HepG2 (cell line): ENCODE data around the gene TANC1. TPM values are rescaled to one million over a fixed set of nuclear protein-coding genes. Genes with fewer than 3 reads are reported as not detected.

Experiments used
- CENPX ChIP-seq: sonication (generic); formaldehyde crosslinking; IDR thresholded peaks from 2 replicates; pipeline ENCODE4 v1.9.0; 2021; ENCODE audit warnings: mild to moderate bottlenecking, missing genetic modification reagents, moderate library complexity
- CHD2 ChIP-seq: IDR thresholded peaks from 2 replicates; pipeline ENCODE4 v1.6.1; 2011; ENCODE audit warnings: low read depth, low read length, improper control_type of control experiment
- DRAP1 ChIP-seq: IDR thresholded peaks from 2 replicates; pipeline ENCODE4 v1.6.1; 2016; ENCODE audit warnings: missing genetic modification reagents, missing compliant biosample characterization
- HOXA3 ChIP-seq: sonication (generic); formaldehyde crosslinking; IDR thresholded peaks from 2 replicates; pipeline ENCODE4 v1.5.0; 2020; ENCODE audit warnings: missing genetic modification reagents
- JARID2 ChIP-seq: sonication (generic); formaldehyde crosslinking; IDR thresholded peaks from 2 replicates; pipeline ENCODE4 v1.8.1; 2023; ENCODE audit warnings: missing genetic modification reagents, inconsistent platforms; ENCODE audit not compliant: insufficient replicate concordance
- JUND ChIP-seq: sonication (generic); formaldehyde crosslinking; IDR thresholded peaks from 2 replicates; pipeline ENCODE4 v1.8.0; 2022; ENCODE audit warnings: mild to moderate bottlenecking, missing genetic modification reagents
- KMT2A ChIP-seq: sonication (generic); formaldehyde crosslinking; IDR thresholded peaks from 2 replicates; pipeline ENCODE4 v1.4.0; 2020; ENCODE audit warnings: missing genetic modification reagents
- MAFG ChIP-seq: sonication (generic); formaldehyde crosslinking; IDR thresholded peaks from 2 replicates; pipeline ENCODE4 v1.5.1; 2020; ENCODE audit warnings: mild to moderate bottlenecking, missing genetic modification reagents
- MED8 ChIP-seq: sonication (generic); formaldehyde crosslinking; IDR thresholded peaks from 2 replicates; pipeline ENCODE4 v1.8.1; 2023; ENCODE audit warnings: mild to moderate bottlenecking, missing genetic modification reagents; ENCODE audit not compliant: insufficient replicate concordance
- MIER2 ChIP-seq: IDR thresholded peaks from 2 replicates; pipeline ENCODE4 v1.6.1; 2016; ENCODE audit warnings: missing biosample characterization, missing genetic modification reagents
- NONO ChIP-seq, 2 experiments: fragments of 450-650 bp in 1 of 2; sonication (generic) in 1 of 2; formaldehyde crosslinking in 1 of 2; IDR thresholded peaks in 1 of 2; conservative IDR thresholded peaks in 1 of 2; 2 replicates each; pipeline versions ENCODE4 v1.6.1 to v1.8.0; 2017 to 2022; ENCODE audit warnings: mild to moderate bottlenecking in 1 of 2, missing genetic modification reagents in 1 of 2, moderate library complexity in 1 of 2
- PCBP2 ChIP-seq: fragments of 200-400 bp; formaldehyde crosslinking; optimal IDR thresholded peaks from 2 replicates; pipeline ENCODE3; 2018; ENCODE audit warnings: low read length, low read depth; ENCODE audit not compliant: poor library complexity, severe bottlenecking
- PPARG ChIP-seq: conservative IDR thresholded peaks from 2 replicates; pipeline ENCODE4 v1.6.1; 2016; ENCODE audit warnings: missing biosample characterization, missing genetic modification reagents
- TGIF2 ChIP-seq: IDR thresholded peaks from 2 replicates; pipeline ENCODE4 v1.6.1; 2016; ENCODE audit warnings: control low read depth, missing compliant biosample characterization
- ZFYVE20 ChIP-seq: sonication (generic); formaldehyde crosslinking; IDR thresholded peaks from 2 replicates; pipeline ENCODE4 v1.8.0; 2023; ENCODE audit warnings: low read depth, mild to moderate bottlenecking, moderate library complexity, missing genetic modification reagents, borderline replicate concordance
- ZIK1 ChIP-seq: sonication (generic); formaldehyde crosslinking; IDR thresholded peaks from 2 replicates; pipeline ENCODE4 v1.5.0; 2020; ENCODE audit warnings: mild to moderate bottlenecking, low read depth, missing genetic modification reagents, borderline replicate concordance
- ZNF274 ChIP-seq: sonication (generic); formaldehyde crosslinking; IDR thresholded peaks from 2 replicates; pipeline ENCODE4 v1.5.1; 2020; ENCODE audit warnings: mild to moderate bottlenecking, missing genetic modification reagents
- ZNF3 ChIP-seq: IDR thresholded peaks from 2 replicates; pipeline ENCODE4 v1.7.0; 2017; ENCODE audit warnings: inconsistent platforms
- ZNF430 ChIP-seq: sonication (generic); formaldehyde crosslinking; IDR thresholded peaks from 2 replicates; pipeline ENCODE4 v1.9.0; 2021; ENCODE audit warnings: mild to moderate bottlenecking, missing genetic modification reagents
- ZNF431 ChIP-seq: sonication (generic); formaldehyde crosslinking; IDR thresholded peaks from 2 replicates; pipeline ENCODE4 v1.9.0; 2022; ENCODE audit warnings: missing genetic modification reagents, low read depth, mild to moderate bottlenecking, borderline replicate concordance
- ZNF766 ChIP-seq: sonication (generic); formaldehyde crosslinking; IDR thresholded peaks from 2 replicates; pipeline ENCODE4 v1.5.0; 2020; ENCODE audit warnings: missing genetic modification reagents, borderline replicate concordance
- polyA plus RNA-seq, 8 experiments: library from polyadenylated mRNA; depleted of rRNA in 3 of 8; stranded (reverse) in 7 of 8; unstranded in 1 of 8; fragments of >200 nt; fragmentation: Illumina TruSeq in 4 of 8; extraction: Trizol in 4 of 8; gene quantifications; 2 replicates each; pipeline versions ENCODE4 v1.2.1 to v1.2.3, GENCODE V29; 2011 to 2016; ENCODE audit warnings: low read depth in 4 of 8, missing spikeins in 1 of 8, mixed read lengths in 1 of 8; ENCODE audit not compliant: insufficient read depth in 1 of 8
- total RNA-seq, 5 experiments: library from RNA; depleted of rRNA; stranded (reverse); fragments of >200 nt; fragmentation: Illumina TruSeq; extraction: Trizol; gene quantifications; 2 replicates each; pipeline ENCODE4 v1.2.3, GENCODE V29; 2016; ENCODE audit warnings: low read depth in 1 of 5
- TF ChIP-seq, protein P1 (sequence below): sonication (generic); formaldehyde crosslinking; IDR thresholded peaks from 2 replicates; pipeline ENCODE4 v1.5.0; 2020; ENCODE audit warnings: mild to moderate bottlenecking, missing genetic modification reagents, borderline replicate concordance

The TANC1 gene
- total and polyA plus RNA-seq, 2 of the 13 experiments (the other 11 are each of a cell fraction or from before 2014, with no cell fraction given), result 2.3 to 5.6 TPM

DNA sequence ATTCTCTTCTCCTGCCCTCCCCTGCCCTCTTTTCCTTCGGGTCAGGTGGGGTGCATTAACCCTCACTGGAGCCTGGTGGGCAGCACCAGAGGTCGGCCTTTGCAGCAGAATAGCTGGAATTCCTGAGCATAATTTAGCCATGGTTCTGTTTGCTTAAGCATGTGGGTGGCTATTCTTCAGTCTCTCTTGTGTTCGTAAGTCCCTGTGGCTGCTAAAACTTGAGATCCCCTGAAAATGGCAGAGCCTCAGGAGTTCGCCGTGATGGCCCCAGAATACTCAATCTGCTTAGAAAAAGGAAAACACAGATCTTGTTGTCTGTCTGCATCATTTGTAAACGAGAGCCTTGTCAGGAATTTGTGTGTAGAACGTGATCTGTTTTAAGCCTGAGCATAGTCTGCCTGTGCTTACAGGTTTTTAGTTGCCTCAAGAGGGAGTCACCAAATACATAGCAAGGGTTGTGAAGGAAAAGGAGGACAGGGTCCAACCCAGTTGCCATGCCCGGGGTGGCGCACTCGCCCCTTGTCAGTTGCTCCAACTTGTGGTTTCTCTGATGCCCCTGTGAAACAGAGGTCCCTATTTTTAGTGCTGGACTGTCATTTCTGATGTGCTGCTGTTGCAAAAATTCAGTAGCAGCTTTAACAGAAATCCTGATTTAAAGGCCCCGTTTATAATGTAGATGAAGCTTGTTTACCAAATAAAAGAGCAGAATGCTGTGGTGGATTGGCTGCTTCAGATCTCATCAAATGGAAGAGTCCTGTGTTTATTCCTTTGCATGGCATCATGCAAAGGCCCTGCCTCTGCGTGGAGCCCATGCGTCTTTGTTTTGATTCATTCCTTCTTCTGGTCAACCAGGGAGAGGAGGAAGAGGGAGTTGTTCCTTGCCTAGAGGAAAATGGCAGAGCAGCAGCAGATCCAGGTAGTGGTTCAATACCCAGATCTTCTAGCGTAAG lies 243.3 kb downstream of the TANC1 start (continued):
- TF ChIP-seq HOXA3 (CRISPR knock-in tag) (peak; percentile 39), DRAP1 (CRISPR knock-in tag) (no peak), ZFYVE20 (CRISPR knock-in tag) (no peak), ZNF430 (CRISPR knock-in tag) (no peak), JUND (CRISPR knock-in tag) (no peak), MED8 (CRISPR knock-in tag) (peak; percentile 28), MIER2 (0 out of 2 replicates have a peak, but pooled peaks have one; percentile 9), PPARG (CRISPR knock-in tag) (no peak), CHD2 (no peak), ZNF766 (0 out of 2 replicates have a peak, but pooled peaks have one; percentile 14), ZNF274 (CRISPR knock-in tag) (no peak), ZNF3 (no peak), ZIK1 (CRISPR knock-in tag) (no peak), CENPX (CRISPR knock-in tag) (no peak), MAFG (CRISPR knock-in tag) (no peak), ZNF431 (no peak), JARID2 (CRISPR knock-in tag) (no peak), PCBP2 (no peak), NONO (IDR thresholded peaks at IDR 0.05) (no peak), NONO (CRISPR knock-in tag; conservative IDR thresholded peaks at IDR 0.05) (no peak), TGIF2 (CRISPR knock-in tag) (no peak), KMT2A (CRISPR knock-in tag) (peak; percentile 36; the same call in 1 of the 2 replicates)
- TF ChIP-seq, protein P1, sequence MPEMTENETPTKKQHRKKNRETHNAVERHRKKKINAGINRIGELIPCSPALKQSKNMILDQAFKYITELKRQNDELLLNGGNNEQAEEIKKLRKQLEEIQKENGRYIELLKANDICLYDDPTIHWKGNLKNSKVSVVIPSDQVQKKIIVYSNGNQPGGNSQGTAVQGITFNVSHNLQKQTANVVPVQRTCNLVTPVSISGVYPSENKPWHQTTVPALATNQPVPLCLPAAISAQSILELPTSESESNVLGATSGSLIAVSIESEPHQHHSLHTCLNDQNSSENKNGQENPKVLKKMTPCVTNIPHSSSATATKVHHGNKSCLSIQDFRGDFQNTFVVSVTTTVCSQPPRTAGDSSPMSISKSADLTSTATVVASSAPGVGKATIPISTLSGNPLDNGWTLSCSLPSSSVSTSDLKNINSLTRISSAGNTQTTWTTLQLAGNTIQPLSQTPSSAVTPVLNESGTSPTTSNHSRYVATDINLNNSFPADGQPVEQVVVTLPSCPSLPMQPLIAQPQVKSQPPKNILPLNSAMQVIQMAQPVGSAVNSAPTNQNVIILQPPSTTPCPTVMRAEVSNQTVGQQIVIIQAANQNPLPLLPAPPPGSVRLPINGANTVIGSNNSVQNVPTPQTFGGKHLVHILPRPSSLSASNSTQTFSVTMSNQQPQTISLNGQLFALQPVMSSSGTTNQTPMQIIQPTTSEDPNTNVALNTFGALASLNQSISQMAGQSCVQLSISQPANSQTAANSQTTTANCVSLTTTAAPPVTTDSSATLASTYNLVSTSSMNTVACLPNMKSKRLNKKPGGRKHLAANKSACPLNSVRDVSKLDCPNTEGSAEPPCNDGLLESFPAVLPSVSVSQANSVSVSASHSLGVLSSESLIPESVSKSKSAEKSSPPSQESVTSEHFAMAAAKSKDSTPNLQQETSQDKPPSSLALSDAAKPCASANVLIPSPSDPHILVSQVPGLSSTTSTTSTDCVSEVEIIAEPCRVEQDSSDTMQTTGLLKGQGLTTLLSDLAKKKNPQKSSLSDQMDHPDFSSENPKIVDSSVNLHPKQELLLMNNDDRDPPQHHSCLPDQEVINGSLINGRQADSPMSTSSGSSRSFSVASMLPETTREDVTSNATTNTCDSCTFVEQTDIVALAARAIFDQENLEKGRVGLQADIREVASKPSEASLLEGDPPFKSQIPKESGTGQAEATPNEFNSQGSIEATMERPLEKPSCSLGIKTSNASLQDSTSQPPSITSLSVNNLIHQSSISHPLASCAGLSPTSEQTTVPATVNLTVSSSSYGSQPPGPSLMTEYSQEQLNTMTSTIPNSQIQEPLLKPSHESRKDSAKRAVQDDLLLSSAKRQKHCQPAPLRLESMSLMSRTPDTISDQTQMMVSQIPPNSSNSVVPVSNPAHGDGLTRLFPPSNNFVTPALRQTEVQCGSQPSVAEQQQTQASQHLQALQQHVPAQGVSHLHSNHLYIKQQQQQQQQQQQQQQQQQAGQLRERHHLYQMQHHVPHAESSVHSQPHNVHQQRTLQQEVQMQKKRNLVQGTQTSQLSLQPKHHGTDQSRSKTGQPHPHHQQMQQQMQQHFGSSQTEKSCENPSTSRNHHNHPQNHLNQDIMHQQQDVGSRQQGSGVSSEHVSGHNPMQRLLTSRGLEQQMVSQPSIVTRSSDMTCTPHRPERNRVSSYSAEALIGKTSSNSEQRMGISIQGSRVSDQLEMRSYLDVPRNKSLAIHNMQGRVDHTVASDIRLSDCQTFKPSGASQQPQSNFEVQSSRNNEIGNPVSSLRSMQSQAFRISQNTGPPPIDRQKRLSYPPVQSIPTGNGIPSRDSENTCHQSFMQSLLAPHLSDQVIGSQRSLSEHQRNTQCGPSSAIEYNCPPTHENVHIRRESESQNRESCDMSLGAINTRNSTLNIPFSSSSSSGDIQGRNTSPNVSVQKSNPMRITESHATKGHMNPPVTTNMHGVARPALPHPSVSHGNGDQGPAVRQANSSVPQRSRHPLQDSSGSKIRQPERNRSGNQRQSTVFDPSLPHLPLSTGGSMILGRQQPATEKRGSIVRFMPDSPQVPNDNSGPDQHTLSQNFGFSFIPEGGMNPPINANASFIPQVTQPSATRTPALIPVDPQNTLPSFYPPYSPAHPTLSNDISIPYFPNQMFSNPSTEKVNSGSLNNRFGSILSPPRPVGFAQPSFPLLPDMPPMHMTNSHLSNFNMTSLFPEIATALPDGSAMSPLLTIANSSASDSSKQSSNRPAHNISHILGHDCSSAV (CRISPR knock-in tag), result no peak
